ENCODE data around the gene MYOF.

DNA sequence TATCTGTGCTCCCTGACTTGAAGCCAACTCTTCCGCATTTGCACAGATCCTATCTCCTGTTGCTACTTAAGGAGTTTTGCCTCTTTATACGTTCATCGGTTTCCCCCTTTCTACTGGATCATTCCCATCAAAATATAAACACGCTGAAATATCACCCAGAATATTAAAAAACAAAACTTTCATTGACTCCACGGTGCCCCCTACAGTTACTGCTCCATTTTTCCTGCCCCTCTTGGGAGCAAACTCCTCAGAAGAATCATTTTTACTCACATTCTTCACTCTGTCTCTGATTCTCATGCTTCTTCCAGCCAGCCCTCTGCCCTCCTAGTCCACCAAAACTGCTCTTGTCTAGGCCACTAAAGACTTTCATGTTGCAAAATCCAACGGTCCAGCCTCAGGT is 66.4 kb downstream of the MYOF start:
- TF ChIP-seq POLR2A (IDR thresholded peaks at IDR 0.05) = no peak
- TF ChIP-seq, protein P1, sequence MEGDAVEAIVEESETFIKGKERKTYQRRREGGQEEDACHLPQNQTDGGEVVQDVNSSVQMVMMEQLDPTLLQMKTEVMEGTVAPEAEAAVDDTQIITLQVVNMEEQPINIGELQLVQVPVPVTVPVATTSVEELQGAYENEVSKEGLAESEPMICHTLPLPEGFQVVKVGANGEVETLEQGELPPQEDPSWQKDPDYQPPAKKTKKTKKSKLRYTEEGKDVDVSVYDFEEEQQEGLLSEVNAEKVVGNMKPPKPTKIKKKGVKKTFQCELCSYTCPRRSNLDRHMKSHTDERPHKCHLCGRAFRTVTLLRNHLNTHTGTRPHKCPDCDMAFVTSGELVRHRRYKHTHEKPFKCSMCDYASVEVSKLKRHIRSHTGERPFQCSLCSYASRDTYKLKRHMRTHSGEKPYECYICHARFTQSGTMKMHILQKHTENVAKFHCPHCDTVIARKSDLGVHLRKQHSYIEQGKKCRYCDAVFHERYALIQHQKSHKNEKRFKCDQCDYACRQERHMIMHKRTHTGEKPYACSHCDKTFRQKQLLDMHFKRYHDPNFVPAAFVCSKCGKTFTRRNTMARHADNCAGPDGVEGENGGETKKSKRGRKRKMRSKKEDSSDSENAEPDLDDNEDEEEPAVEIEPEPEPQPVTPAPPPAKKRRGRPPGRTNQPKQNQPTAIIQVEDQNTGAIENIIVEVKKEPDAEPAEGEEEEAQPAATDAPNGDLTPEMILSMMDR (IDR thresholded peaks at IDR 0.05) = no peak
